HG03108 (cell line): ENCODE measurements around the gene MADD.
"Not testable (repeated sequence)": the region's sequence is repeated elsewhere in the genome, so short reads cannot be mapped to it uniquely, and the experiment has no call there.

Experiments
- ATAC-seq: cut with Tn5 transposase; IDR thresholded peaks from one replicate; pipeline ENCODE4 v1.9.1; 2021; ENCODE audit warnings: moderate library complexity; ENCODE audit not compliant: unreplicated experiment

MADD gene

GRCh38 chr11:47317064-47317828 is 47.3 kb downstream of the MADD start:
- ATAC-seq = no peak

GRCh38 chr11:47318166-47318565 is 48.2 kb downstream of the MADD start:
- no peak for ATAC-seq

GRCh38 chr11:47324520-47324919 is 54.6 kb downstream of the MADD start:
- no peak for ATAC-seq

- ATAC-seq = no peak
Observed at GRCh38 chr11:47325271-47326041, 55.5 kb downstream of the MADD start.

- no peak for ATAC-seq
Observed at GRCh38 chr11:47326198-47326597, 56.3 kb downstream of the MADD start.

- no peak for ATAC-seq
Observed at GRCh38 chr11:47327025-47327424, 57.1 kb downstream of the MADD start.

- ATAC-seq = no peak
Observed at GRCh38 chr11:47327949-47328348, 58.0 kb downstream of the MADD start.

- ATAC-seq = peak; percentile 79
Observed at GRCh38 chr11:47328449-47329390, 58.8 kb downstream of the MADD start.

- no peak for ATAC-seq
Observed at GRCh38 chr11:47329431-47329986, 59.6 kb downstream of the MADD start.

GRCh38 chr11:47329987-47330931 is 60.3 kb downstream of the MADD start:
- no peak for ATAC-seq

GRCh38 chr11:47331454-47332302 is 61.7 kb downstream of the MADD start:
- no peak for ATAC-seq

- no peak for ATAC-seq
Observed at GRCh38 chr11:47332303-47332711, 62.4 kb downstream of the MADD start.

- no peak for ATAC-seq
Observed at GRCh38 chr11:47332791-47333525, 63.0 kb downstream of the MADD start.

- no peak for ATAC-seq
Observed at GRCh38 chr11:47333526-47333845, 63.6 kb downstream of the MADD start.

- ATAC-seq = no peak
Observed at GRCh38 chr11:47333886-47334443, 64.0 kb downstream of the MADD start.

GRCh38 chr11:47334699-47335411 is 64.9 kb downstream of the MADD start:
- ATAC-seq = not testable (repeated sequence)

- no peak for ATAC-seq
Observed at GRCh38 chr11:47335733-47336132, 65.8 kb downstream of the MADD start.
